HG03439 (cell line): ENCODE data around the gene SIN3A.
"Not testable (repeated sequence)": the region's sequence is repeated elsewhere in the genome, so short reads cannot be mapped to it uniquely, and the experiment has no call there.

ENCODE experiments used
- ATAC-seq: cut with Tn5 transposase; IDR thresholded peaks from one replicate; pipeline ENCODE4 v1.9.1; 2021; ENCODE audit warnings: mild to moderate bottlenecking, moderate library complexity; ENCODE audit not compliant: unreplicated experiment

SIN3A gene

DNA sequence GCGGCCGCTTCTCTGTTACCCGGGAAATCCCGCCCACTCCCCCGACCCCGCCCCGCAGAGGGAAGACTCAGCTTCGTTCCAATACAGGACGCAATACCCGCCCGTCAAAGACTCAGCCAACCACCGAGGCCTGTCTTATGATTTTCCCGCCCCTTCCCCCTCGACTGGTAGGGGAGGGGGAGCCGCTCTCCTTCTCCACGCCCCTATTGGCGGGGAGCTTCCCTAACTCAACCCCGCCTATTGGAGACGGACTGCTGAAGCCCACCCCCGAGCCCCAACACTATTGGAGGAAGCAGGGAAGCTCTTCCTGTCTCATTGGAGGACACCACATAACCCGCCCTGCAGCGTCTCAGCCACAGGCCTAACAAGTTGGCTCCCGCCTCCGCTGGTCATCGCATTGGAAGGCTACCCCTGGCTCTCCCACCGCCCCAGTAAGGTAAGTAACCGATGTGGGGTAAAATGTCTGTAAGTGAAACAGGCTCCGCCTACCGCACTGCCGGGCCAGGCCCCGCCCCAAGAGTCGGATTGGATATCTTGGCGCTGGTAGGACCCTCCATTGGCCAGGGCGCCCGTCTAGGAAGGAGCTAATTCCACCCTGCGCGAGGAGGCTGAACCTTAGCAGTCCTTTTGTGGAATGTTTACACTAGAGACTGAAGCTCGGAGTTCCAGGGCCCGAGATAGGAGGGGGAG, at the start of gene SIN3A:
TSS of gene SIN3A (minus strand) at position 17 of the 690 bp plus-strand sequence. CDS start 21,315 bp downstream, outside the sequence.
- ATAC-seq: peak; percentile 37

DNA sequence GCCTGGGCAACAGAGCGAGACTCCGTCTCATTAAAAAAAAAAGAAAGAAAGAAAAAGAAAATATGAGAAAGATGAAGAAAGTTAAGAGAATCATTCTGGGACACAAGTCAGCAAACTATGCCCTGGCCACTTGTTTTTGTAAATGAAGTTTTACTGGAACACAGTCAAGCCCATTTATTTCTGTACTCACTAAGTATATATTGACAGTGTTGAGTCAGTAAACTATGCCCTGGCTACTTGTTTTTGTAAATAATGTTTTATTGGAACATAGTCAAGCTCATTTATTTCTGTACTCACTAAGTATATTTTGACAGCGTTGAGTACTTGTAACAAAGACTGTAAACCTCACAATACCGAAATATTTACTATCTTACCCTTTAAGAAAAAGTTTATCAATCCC, 42.2 kb upstream of the SIN3A start:
- ATAC-seq: no peak

DNA sequence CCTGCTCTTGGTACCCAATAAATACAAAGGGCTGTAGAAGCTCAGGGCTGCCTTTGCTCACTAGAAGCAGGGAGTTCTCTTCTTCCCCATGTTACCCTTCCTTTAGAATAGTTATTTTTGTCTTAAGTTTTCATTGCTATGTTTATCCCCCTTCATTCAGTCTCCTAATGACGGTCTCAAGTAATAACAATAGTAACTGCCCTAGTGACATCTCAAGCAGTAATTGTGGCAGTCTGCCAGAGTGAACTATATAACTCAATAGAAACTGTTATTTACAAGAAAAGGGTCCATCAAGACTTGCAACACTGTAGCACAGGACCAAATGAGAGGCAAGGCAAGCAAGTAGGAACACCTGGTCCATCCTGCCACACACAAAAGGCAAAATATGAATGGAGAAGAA, 32.5 kb upstream of the SIN3A start:
- no peak for ATAC-seq

DNA sequence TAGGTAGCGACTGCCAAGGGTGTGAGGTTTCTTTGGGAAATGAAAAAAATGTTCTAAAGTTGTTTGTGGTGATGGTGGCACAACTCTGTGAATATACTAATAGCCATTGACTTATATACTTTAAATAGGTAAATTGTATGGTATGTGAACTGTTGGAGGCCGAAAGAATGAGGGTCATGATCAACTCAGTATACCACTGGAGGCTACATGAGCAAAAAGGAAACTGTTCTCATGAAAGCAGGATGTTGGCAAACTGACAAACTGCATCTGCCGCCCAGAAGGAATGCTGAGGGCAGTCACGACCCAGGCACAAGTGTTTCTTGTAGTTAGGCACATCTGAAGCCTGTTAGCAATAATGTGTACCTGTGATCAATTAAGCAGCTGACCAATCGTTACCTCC, 32.1 kb upstream of the SIN3A start:
- ATAC-seq: not testable (repeated sequence)

DNA sequence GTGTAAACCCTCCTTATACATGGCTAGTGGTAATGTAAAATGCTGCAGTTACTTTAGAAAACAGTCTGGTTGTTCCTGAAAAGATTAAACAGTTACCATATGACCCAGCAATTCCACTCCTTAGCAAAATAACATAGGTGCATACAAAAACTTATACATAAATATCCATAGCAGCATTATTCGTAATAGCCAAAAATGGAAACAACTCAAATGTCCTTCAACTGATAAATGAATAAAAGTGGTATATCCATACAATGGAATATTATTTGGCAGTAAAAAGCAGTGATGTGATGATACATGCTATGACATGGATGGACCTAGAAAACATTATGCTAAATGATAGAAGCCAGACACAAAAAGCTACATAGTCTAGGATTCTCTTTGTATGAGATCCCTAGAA, 31.6 kb upstream of the SIN3A start:
- ATAC-seq: no peak

DNA sequence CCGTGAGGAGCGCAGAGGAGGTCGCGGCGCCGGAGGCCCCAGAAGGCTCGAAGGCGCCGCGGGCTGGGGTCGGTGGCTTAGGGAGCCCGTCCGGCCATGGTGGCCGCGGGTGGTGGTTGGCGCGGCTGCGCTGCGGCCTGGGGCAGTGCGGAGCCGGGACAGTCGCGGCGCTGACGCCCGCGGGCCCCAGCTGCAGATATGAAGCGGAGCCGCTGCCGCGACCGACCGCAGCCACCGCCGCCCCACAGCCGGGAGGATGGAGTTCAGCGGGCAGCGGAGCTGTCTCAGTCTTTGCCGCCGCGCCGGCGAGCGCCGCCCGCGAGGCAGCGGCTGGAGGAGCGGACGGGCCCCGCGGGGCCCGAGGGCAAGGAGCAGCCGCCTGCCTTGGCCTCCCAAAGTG, 29.0 kb upstream of the SIN3A start:
- ATAC-seq: not testable (repeated sequence)

DNA sequence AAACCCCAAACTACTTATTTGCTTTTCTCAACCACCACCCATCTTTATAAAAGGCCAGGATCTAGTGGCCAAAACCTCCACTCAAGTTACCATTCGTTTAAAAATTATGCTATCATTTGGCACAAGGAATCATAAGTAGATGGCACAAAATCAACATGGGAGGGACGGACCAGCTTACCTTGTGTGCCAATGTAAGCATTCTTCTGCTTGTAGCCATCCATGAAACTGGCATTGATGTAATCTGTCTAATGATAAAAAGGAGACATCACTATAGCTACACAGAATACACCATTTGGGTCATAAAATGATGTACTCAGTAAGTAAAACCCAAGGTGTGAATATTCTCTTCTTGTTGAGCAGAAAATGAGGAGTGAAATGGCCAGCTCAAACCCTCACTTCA, 28.2 kb upstream of the SIN3A start:
- ATAC-seq: no peak

DNA sequence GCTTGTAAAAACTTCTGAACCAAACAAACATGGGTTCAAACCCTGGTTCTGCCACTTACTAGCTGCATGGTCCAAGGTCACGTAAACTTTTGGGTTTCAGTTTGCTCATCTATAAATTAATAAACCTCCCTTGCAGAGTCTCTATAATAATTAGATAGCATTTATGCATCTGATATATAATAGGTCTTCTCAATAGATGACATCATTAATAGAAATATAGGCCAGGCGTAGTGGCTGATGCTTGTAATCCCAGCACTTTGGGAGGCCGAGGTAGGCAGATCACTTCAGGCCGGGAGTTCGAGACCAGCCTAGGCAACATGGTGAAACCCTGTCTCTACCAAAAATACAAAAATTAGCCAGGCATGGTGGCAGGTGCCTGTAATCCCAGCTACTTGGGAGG, 25.6 kb upstream of the SIN3A start:
- ATAC-seq: not testable (repeated sequence)

DNA sequence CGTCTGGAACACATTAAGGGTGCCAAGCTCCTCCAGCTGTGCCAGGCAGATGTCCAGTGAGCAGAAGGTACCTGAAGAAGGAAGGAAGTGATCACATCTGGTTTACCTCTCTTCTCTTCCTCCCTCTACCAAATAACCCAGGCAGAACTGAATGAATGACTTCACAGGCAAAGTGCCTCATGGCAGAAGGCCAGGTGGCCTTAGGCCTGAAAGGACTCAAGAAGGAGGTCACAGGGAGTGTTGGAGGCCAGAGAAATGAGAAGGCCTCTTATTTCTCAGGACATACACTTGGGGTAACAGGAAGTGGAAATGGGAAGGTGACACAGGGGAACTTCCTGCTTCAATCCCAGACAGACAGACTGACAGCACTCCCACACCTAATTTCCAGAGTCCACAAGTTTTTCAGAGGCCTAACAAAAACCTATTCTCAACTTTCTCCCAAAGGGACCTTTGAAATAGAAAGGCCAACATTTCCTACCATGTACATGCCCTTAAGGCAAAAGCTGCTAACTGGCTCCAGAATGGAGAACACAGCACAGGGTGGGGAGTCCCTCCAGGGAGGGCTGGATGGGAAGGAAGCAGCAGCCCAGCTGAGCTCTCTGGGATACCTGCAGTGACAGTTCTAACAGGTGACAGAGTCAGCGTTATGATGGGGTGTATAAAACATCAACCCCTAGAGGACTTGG, 17.6 kb upstream of the SIN3A start:
- no peak for ATAC-seq

DNA sequence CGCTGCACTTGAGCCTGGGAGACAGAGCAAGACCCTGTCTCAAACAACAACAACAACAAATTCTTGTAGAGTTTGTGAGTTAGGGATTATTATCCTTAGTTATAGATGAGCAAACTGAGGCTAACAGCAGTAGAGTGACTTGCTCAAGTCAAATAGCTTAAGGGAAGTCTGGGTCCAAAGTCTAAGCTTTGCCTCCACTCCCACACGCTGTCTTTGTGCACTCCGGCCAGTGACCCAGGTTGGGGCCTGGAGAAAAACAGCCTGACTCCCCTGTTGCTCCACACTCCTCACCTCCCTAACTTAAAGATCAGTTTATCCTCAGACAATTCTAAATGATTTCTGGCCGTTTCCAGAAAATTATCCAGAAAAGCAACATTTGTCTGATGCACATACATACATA, 9.2 kb upstream of the SIN3A start:
- no peak for ATAC-seq

DNA sequence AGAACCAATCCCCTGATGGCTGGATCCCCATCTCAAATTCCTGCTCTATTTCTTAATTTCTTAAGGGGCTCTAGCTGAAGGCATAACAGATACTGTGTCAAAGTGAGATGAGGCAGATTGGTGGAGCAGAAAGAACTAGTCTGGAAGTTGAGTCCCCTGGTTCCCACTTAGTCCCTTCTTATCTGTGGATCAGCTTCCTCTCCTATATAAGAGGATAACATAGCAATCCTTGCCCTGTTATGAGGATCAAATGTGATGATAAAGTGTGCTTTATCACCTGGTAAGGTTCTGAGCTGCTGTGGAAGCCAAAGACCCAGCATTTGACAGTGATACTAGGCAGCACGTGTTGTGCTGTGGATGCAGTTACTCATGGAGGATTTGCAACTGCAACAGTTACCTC, 8.1 kb upstream of the SIN3A start:
- no peak for ATAC-seq

DNA sequence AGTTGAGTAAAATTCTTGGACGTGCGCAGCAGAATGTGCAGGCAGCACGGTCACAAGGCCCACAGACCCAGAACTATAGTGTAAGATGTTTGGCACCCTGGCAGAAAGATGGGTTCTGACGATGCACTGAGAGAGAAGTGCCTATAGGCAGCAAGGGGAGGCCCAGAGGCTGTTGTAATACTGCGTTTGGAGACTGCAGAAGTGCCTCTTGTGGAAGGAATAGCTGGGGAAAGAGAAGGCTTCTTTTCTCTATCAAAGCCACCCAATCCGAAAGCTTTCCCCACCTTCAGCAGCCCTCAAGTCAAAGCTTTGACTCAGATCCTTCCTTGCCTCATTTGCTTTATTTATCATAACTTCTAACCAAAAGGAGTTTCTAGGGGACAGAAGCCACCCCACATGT, 5.2 kb upstream of the SIN3A start:
- no peak for ATAC-seq

DNA sequence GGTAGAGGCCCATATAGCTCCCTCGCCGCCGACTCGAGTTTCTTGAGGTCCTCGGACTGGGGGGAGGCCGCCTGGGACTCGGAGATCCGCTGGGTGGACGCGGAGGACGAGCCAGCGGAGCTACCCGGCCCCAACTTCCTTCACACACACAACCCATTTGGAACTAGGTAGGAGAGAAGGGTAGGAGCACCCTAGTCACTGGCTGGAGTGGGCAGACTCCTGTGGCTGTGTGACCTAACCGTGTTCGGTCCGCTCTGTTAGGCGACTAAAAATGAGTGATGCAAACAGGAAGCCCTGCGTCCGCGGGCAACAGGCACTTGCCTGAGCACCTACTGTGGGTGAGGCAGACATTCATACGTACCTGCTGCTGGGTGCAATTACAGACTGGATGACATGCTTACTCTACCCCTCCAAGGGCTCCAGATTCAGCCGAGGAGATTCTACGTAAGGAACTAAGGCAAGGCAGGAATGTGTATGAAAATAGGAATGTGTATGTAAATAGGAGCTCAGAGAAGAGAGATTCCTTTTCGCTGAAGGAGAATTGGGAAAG, 4.6 kb upstream of the SIN3A start:
- ATAC-seq: no peak

DNA sequence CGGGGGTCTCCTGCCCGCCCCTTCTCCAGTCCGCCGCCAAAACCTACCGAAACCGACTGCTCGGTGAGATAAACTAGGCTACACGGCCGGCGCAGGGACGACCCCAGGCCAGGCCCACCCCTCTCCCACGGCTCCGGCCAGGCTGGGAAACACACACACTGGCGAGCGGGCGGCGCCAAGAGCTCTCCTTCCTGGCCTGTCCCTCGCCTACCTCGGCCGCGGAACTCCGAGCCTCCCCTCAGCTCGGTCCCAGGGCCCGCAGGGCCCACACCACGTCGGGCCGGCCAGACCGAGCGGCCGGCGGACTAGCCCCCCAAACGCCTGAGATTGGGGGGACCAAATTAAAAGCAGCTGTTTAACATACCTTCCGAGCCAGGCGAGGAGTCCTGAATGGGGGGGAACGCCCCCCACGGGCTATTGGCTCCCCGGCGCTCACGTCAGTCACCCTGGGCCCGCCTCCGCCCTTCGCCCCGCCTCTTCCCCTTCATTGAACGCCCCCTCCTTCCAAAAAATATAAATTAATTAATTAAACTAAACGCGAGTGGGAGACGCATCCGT, 4.0 kb upstream of the SIN3A start:
- no peak for ATAC-seq

DNA sequence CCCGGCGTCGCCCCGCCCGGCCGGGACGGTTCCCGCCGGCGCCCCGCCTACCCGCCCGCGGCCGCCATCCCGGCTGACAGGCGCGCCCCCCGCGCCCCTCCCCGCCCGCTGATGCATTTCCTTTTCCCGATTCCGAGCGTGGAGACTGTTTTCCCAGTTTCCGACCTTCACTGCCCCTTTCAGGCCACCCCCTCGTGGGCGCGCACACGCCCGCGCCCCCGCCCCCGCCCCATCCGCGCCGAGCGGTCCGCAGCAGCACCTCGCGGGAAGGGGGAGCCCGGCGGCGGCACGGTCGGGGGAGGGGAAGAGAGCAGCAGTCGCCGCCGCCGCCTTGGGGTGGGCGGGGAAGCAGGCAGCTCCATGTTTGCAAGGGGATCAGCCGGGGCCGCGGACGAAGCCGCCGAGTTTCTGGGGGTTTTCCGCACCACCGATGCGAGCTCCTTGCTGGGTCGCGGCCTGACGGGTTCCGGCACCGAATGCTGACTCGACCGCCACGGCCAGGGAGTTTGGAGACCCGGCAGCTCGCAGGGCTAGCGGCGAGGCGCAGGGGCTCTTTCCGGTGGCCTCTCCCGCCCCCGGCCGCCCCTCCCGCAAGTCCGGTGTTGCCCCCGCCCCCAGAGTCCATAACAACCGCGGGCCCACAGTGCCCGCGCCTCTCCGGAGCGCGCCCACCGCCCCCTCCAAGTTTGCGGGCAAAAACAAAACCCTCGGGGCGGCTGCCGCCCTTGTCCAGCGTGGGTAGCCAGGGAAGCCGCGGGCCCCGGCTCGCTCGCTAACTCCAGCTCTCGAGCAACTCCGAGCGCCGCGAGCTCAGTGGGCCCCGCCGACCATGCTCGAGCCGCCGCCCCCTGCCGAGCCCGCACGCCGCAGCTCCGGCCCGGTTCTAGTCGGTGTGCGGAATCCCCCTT, 3.2 kb upstream of the SIN3A start:
- ATAC-seq: no peak

DNA sequence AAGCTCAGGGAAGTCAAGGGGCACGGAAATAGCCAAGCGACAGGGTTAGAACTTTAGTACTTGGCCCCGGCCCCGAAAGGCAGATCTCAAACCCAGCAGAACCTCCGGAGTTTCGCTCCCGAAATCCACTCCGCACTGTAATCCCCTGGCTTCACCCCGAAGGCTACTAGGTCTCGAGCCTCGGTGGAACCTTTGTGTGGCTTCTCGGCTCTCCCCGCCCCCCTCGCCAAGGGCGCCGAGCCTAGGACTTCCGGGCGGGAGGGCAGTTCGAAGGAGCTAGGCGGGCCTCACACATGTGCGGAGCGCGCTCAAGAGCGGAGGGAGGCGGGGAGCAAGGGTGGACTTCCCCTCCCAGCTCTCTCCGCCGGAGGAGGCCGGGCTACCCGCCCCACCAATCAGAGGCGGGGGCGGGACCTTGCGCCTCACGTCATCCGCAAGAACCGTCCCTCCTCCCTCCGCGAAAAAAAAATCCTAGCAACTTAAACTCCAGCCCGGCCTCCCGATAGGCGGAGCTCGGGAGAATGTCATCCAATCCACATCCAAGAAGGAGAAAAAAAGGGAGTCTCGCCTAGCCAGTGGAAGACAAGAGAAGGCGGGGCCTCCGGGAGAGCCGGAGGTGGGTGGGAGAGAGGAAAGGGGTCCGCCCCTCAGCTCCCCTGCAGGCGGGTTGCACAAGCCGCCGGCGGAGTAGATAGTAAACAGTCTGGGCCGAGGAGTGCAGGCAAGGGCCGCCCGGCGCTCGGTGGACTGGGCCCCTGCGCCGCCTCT, 2.4 kb upstream of the SIN3A start:
- peak; percentile 42 for ATAC-seq

DNA sequence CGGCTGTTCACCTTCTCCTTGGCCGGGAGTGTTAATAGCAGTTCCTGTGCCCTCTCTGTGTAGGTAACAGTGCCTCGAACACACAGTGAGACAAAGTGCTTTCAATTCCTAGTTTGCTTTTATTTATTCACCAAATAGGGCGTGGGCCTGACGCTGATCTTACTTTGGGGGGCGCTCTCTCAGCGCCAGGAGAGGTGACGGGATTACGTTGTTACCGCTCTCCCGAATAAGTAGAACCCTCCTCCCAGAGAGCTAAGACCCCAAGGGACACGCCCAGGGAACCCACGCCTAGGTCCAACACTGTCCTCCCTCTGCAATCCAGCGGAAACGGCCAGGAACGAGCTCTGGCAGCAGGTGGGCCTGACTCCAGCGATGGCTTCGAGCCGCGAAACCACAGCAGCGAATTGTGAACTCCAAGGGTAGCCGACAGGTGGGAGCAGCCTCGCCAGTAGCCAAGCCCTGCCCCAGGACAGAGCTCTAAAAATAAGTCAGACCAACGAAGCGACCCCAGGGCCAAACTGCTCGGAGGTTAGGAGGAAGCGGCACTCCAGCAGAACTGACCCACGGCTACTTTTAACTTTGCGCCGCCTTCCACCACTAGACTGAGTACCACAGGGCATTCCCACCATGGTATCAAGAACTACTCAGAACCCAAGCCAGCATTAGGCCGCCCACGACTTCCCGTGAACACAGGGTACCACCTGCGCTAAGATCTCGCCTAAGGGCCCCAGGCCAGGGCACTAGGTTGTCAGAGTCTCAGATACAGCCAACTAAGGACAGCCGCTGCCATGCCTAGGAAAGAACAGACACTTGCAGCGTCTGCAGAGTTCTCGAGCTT, 1.6 kb upstream of the SIN3A start:
- no peak for ATAC-seq

DNA sequence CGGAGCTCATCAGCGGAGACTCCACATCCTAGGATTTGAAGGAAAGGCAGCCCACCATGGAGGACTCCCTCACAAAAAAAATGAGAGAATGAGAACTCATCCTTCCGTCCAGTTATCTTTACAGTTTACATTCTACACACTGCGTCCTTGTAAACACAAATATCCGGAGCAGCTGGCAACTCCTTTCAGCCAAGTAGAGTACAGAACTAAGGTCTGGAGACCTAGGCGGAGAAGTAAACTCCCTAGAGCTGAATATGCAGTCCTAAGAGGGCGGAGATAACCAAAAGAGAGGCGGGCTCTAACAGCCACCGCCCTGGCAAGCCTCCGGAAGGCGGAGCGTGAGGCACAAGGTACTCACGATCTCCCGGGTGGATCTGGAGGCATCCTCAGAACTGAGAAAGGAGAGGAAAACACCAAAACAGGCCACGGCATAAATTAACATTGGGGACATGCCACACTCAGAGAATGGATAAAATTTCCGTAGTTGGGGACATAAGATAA, 924 bp upstream of the SIN3A start:
- ATAC-seq: no peak

DNA sequence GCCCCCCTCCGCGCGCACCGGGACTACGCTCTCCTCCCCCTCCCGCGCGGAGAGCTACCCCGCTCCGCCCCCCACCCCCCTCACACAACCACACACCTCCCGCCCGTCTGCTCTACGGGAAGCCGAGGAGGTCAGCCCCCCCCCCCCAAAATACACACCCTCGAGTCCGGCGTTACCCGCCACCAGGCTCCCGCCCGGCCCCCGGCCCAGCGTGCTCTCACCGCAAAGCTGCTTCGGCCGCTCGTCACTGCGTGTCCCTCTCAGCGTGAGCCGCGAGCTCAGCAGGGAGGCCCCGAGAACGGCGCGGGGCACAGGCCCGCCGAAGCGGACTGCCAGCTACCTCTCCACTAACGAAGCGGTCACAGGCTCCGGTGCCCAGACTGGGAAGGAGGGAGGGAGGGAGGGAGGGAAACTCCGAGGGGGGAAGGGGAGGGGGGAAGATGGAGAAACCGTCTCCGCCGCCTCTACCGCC, 252 bp downstream of the SIN3A start:
- ATAC-seq: no peak
